Epithelial cell of esophagus (primary cell): Measurements from ENCODE around the gene KDM4B.

Experiments
- DNase-seq: peaks from one replicate; pipeline ENCODE4 v3.0.0; 2010; ENCODE audit warnings: low read depth
- H3K4me3 ChIP-seq: 2 replicates; pipeline ENCODE4 v1.5.1; 2011; ENCODE audit warnings: mild to moderate bottlenecking, low read length, control low read depth
- CTCF ChIP-seq: IDR thresholded peaks from 2 replicates; pipeline ENCODE4 v1.5.1; 2011; ENCODE audit warnings: low read depth, mild to moderate bottlenecking, low read length, control low read depth, inconsistent platforms; ENCODE audit not compliant: insufficient read depth; ENCODE audit errors: missing control alignments

KDM4B gene

DNA sequence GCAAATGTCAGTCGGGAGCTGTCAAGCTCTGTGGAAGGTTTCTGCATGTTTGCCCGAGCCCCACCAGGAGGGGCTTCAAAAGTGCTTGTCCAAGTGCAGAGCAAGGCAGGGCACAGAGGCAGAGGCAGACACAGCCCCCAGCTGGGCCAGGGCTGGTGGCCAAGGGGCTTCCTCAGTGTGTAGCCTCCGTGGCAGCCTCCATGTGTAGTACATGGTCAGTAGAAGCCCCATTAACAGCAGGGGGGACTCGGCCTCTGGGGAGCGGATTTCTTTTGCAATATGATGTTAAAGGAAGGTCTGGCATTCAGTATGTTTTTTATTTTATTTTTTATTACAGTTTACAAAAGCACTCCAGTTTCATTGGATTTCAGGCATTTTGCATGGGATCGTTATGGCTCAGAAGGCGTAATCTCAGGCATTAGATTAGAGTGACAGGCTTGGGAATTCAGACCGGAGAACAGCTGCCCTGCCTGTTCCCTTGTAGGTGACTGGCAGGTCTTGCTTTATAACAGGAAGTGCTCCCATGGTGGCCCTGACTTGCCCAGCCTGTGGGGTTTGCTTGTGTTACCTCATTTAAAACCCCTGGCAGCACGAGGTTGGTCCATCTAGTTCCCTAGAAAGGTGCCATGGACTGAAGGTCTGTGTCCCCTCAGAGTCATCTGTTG is 129.2 kb downstream of the KDM4B start:
- TF ChIP-seq CTCF, result no peak
- no peak overlapping the region for H3K4me3 ChIP-seq
- no peak for DNase-seq

DNA sequence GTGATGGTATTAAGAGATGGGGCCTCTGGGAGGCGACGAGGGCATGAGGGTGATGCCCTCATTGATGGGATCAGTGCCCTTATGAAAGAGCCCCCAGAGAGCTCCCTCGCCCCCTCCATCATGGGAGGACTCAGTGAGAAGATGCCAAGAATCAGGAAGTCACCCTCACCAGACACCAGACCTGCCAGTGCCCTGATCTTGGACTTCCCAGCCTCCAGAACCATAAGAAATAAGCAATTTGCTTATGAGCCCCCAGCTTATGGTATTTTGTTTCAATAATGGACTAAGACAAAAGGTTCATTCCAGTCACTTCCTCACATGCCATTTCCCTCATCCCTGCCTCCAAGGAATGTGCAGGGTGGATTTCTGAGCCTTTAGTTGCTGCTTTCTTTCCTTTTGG is 129.7 kb downstream of the KDM4B start:
- DNase-seq, result no peak
- no peak for TF ChIP-seq CTCF
- H3K4me3 ChIP-seq, result no peak overlapping the region

- no peak for DNase-seq
- no peak for TF ChIP-seq CTCF
- H3K4me3 ChIP-seq, result no peak overlapping the region
These were observed 130.8 kb downstream of the KDM4B start for GRCh38 chr19:5099701-5100221.

GRCh38 chr19:5101871-5102270 is 133.0 kb downstream of the KDM4B start:
- H3K4me3 ChIP-seq, result no peak overlapping the region
- no peak for DNase-seq

GRCh38 chr19:5102520-5102919 is 133.6 kb downstream of the KDM4B start:
- TF ChIP-seq CTCF, result no peak
- no peak overlapping the region for H3K4me3 ChIP-seq
- DNase-seq, result no peak

More at GRCh38 chr19:5101871-5102270, 133.0 kb downstream of the KDM4B start:
- no peak for TF ChIP-seq CTCF

DNA sequence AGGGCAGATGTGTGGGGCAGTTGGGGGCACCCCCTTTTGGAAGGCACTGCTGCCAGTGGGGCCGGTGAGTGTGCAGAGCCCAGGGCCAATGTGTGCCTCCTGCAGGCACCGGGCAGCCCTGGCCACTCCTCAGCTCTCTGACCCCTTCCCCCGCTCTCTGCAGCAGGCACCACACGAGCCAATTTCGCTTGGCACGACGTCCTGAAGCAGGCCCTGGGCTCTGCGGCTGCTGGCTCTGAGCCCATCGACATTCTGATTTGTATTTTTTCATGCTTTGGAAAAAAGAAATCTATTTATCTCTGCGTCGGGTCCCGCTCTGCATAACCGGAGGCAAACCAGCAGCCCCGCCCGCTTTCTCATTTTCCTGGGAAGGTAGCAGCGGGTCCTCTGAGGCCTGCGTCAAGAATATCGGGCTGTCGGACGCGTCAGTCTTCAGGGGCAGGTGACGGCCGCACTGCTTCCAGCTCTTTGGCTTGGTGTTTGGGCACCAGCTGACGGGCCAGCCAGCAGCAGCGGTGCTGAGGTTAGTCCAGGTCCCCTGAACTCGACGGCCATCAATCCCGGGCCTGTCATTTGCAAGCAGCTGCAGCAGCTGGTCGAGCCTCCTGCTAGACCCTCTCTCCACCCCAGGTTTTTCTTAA is 134.3 kb downstream of the KDM4B start:
- DNase-seq, result no peak
- no peak overlapping the region for H3K4me3 ChIP-seq
- TF ChIP-seq CTCF, result no peak
